Keratinocyte (primary cell): ENCODE results near the gene MAB21L4. TPM values are rescaled to one million over a fixed set of nuclear protein-coding genes. Genes with fewer than 3 reads are reported as not detected.

Source experiments
- DNase-seq: peaks from one replicate; pipeline ENCODE4 v3.0.0-alpha.2; 2011; ENCODE audit warnings: low read depth, missing footprints, low spot score
- FAIRE-seq: peaks from 2 replicates; lab custom pipeline; 2011; peaks lifted over from hg19 to GRCh38; lab: Jason Lieb, UNC
- H2AFZ ChIP-seq: 2 replicates; pipeline ENCODE4 v1.6.0; 2012; ENCODE audit warnings: low read length, control low read depth, inconsistent platforms; ENCODE audit not compliant: control insufficient read depth
- H3K27ac ChIP-seq: 2 replicates; pipeline ENCODE4 v1.5.1; 2011; ENCODE audit warnings: low read length; ENCODE audit not compliant: control insufficient read depth, insufficient read depth
- H3K27me3 ChIP-seq: 3 replicates; pipeline ENCODE4 v1.6.0; 2011; ENCODE audit warnings: low read length; ENCODE audit not compliant: control insufficient read depth, insufficient read depth; ENCODE audit errors: extremely low read depth
- H3K36me3 ChIP-seq, 2 experiments: 2 replicates in 1 of 2; 3 replicates in 1 of 2; pipeline ENCODE4 v1.5.1; 2011; ENCODE audit warnings: low read length in 2 of 2, mild to moderate bottlenecking in 1 of 2; ENCODE audit not compliant: control insufficient read depth in 2 of 2, insufficient read depth in 2 of 2; ENCODE audit errors: extremely low read depth in 1 of 2
- H3K4me1 ChIP-seq: 3 replicates; pipeline ENCODE4 v1.5.1; 2011; ENCODE audit warnings: low read length; ENCODE audit not compliant: control insufficient read depth, insufficient read depth; ENCODE audit errors: extremely low read depth
- H3K4me2 ChIP-seq: 3 replicates; pipeline ENCODE4 v1.6.0; 2011; ENCODE audit warnings: low read depth, low read length; ENCODE audit not compliant: control insufficient read depth, insufficient read depth; ENCODE audit errors: extremely low read depth
- H3K4me3 ChIP-seq, 3 experiments: fragments of 200-600 bp in 1 of 3; sonication (generic) in 1 of 3; 2 replicates in 2 of 3; 3 replicates in 1 of 3; pipeline ENCODE4 v1.5.1; 2011 to 2016; ENCODE audit warnings: low read length in 3 of 3, mild to moderate bottlenecking in 3 of 3, control low read depth in 2 of 3, inconsistent platforms in 1 of 3, low read depth in 1 of 3, mixed read lengths in 1 of 3, mixed run types in 1 of 3, moderate library complexity in 1 of 3; ENCODE audit not compliant: control insufficient read depth in 2 of 3, insufficient read depth in 2 of 3; ENCODE audit errors: extremely low read depth in 1 of 3
- H3K79me2 ChIP-seq: 2 replicates; pipeline ENCODE4 v1.6.0; 2012; ENCODE audit warnings: low read length; ENCODE audit not compliant: control insufficient read depth, insufficient read depth
- H3K9ac ChIP-seq: 3 replicates; pipeline ENCODE4 v1.6.0; 2011; ENCODE audit warnings: low read length; ENCODE audit not compliant: control insufficient read depth, insufficient read depth; ENCODE audit errors: extremely low read depth
- H3K9me1 ChIP-seq: 3 replicates; pipeline ENCODE4 v1.6.0; 2011; ENCODE audit warnings: low read length; ENCODE audit not compliant: control insufficient read depth, insufficient read depth; ENCODE audit errors: extremely low read depth
- H3K9me3 ChIP-seq: 2 replicates; pipeline ENCODE4 v1.5.1; 2012; ENCODE audit warnings: low read depth, low read length; ENCODE audit not compliant: control insufficient read depth
- H4K20me1 ChIP-seq: 3 replicates; pipeline ENCODE4 v1.6.0; 2011; ENCODE audit warnings: low read length; ENCODE audit not compliant: control insufficient read depth, insufficient read depth; ENCODE audit errors: extremely low read depth
- CTCF ChIP-seq, 3 experiments: IDR thresholded peaks in 1 of 3; conservative IDR thresholded peaks in 1 of 3; optimal IDR thresholded peaks in 1 of 3; 2 replicates in 2 of 3; 3 replicates in 1 of 3; pipeline versions ENCODE3 to v1.5.1; 2011; ENCODE audit warnings: low read length in 3 of 3, mild to moderate bottlenecking in 3 of 3, moderate library complexity in 2 of 3, control low read depth in 1 of 3, inconsistent platforms in 1 of 3; ENCODE audit not compliant: insufficient read depth in 2 of 3; ENCODE audit errors: extremely low read depth in 1 of 3
- EZH2 ChIP-seq: IDR thresholded peaks from one replicate; pipeline ENCODE4 v1.6.1; 2012; ENCODE audit warnings: inconsistent platforms, mild to moderate bottlenecking, low read length, moderate library complexity
- dilution Hi-C: fragments of 300-500 bp; cut with MboI; formaldehyde crosslinking; loops from one replicate; pipeline ENCODE4 v1.7.0; 2020; ENCODE audit warnings: low sequenced_read_pairs; ENCODE audit not compliant: extremely low pct_ligation_motif_present
- polyA plus RNA-seq, 5 experiments: library from polyadenylated mRNA; depleted of rRNA in 3 of 5; stranded (reverse) in 3 of 5; stranded (forward) in 1 of 5; unstranded in 1 of 5; fragments of >200 nt; gene quantifications; 1 replicate in 1 of 5; 2 replicates in 3 of 5; 3 replicates in 1 of 5; pipeline versions ENCODE4 v1.2.1 to v1.2.3, GENCODE V29; 2011 to 2012; ENCODE audit warnings: missing spikeins in 2 of 5, low read depth in 1 of 5, low replicate concordance in 1 of 5

The MAB21L4 gene
- polyA plus RNA-seq, 1 donor (not counting 4 experiments of a cell fraction or from before 2014, with no cell fraction given): 0.37 TPM

DNA sequence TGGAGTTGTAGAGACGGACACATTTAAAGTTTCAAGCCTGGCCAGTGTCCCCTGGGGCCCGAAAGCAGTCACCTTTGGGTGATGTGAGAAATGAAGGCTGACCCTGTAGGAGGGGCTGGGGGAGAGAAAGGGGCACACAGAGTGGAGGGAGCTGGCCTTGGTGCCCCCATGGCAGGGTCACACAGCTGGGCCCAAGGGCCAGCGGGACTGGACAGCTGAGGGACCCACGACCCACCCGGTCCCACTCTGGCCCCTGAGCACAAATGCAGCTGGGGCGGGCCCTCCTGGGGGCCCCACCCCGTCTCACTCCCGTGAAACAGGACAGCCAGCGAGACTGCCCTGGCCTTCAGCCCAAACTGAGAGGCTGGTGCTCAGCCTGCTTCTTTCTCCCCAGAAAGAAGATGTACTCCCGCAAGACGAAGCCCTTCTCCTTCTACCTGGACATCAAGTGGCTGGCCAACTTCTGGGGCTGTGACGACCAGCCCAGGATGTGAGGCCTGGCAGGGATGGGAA lies 21.2 kb downstream of the MAB21L4 start:
- Histone ChIP-seq H3K36me3 (no peaks in the 10 kb centered on the region), H3K4me1 (no peaks in the 10 kb centered on the region), H3K27ac (no peak overlapping the region), H4K20me1 (no peaks in the 10 kb centered on the region), H3K4me3 (no peak overlapping the region), H3K79me2 (no peaks in the 10 kb centered on the region), H3K4me2 (no peak overlapping the region), H3K27me3 (peaks cover 3% of the 10 kb centered on the region), H3K9me1 (no peaks in the 10 kb centered on the region), H2AFZ (no peak overlapping the region), H3K9ac (no peak overlapping the region), H3K9me3 (no peaks in the 10 kb centered on the region)
- dilution Hi-C loops: no loop called here
- FAIRE-seq: no peak
- DNase-seq: no peak
- TF ChIP-seq CTCF (optimal IDR thresholded peaks at IDR 0.05 in 1 of 3, IDR thresholded peaks at IDR 0.05 in 1 of 3, conservative IDR thresholded peaks at IDR 0.05 in 1 of 3; ENCODE audit: extremely low read depth in 1 of 3, insufficient read depth in 2 of 3, low read length in 3 of 3): no peak
- no peak for TF ChIP-seq EZH2

GRCh38 chr2:240873805-240874714 lies 21.9 kb downstream of the MAB21L4 start:
- Histone ChIP-seq H2AFZ (no peak overlapping the region), H3K9ac (no peak overlapping the region), H3K9me3 (no peaks in the 10 kb centered on the region), H3K36me3 (no peaks in the 10 kb centered on the region), H3K4me2 (no peak overlapping the region), H4K20me1 (no peaks in the 10 kb centered on the region), H3K79me2 (no peaks in the 10 kb centered on the region), H3K27ac (no peak overlapping the region), H3K4me3 (no peak overlapping the region), H3K9me1 (no peaks in the 10 kb centered on the region), H3K4me1 (no peaks in the 10 kb centered on the region), H3K27me3 (peaks cover 3% of the 10 kb centered on the region)
- TF ChIP-seq CTCF (optimal IDR thresholded peaks at IDR 0.05 in 1 of 3, IDR thresholded peaks at IDR 0.05 in 1 of 3, conservative IDR thresholded peaks at IDR 0.05 in 1 of 3; ENCODE audit: extremely low read depth in 1 of 3, insufficient read depth in 2 of 3, low read length in 3 of 3) (no peak), EZH2 (no peak)
- DNase-seq (no peak), FAIRE-seq (no peak)
- dilution Hi-C loops: no loop called here
